GM23338 (cell line): ENCODE results near the gene CLIP1.
"Not testable (repeated sequence)": the region's sequence is repeated elsewhere in the genome, so short reads cannot be mapped to it uniquely, and the experiment has no call there.

Experiments used
- CREB1 ChIP-seq: fragments of 250-450 bp; sonication (Bioruptor Pico); IDR thresholded peaks from 2 replicates; pipeline ENCODE4 v1.5.0; 2020; ENCODE audit warnings: low read depth, mild to moderate bottlenecking, moderate library complexity
- CTCF ChIP-seq, 2 experiments: fragments of 200-600 bp in 1 of 2; sonication (generic) in 1 of 2; conservative IDR thresholded peaks; 2 replicates each; pipeline versions ENCODE4 v1.5.1 to v1.6.1; 2016 to 2017; ENCODE audit warnings: antibody characterized with exemption in 2 of 2, low read depth in 2 of 2, mild to moderate bottlenecking in 2 of 2, moderate library complexity in 1 of 2
- EZH2 ChIP-seq: fragments of 200-600 bp; sonication (generic); IDR thresholded peaks from one replicate; pipeline ENCODE4 v1.8.0; 2017; ENCODE audit warnings: antibody characterized with exemption, mild to moderate bottlenecking, low read depth; ENCODE audit not compliant: unreplicated experiment
- EZH2phosphoT487 ChIP-seq: fragments of 200-600 bp; sonication (generic); IDR thresholded peaks from one replicate; pipeline ENCODE4 v1.8.1; 2018; ENCODE audit warnings: antibody characterized with exemption; ENCODE audit not compliant: unreplicated experiment
- JUNB ChIP-seq: IDR thresholded peaks from one replicate; pipeline ENCODE4 v1.6.1; 2016; ENCODE audit warnings: antibody characterized with exemption; ENCODE audit not compliant: unreplicated experiment
- NANOG ChIP-seq: IDR thresholded peaks from 2 replicates; pipeline ENCODE4 v1.6.1; 2016; ENCODE audit warnings: antibody characterized with exemption, borderline replicate concordance
- POLR2AphosphoS5 ChIP-seq: IDR thresholded peaks from 2 replicates; pipeline ENCODE4 v1.6.1; 2016; ENCODE audit warnings: antibody characterized with exemption, low read depth
- REST ChIP-seq: IDR thresholded peaks from one replicate; pipeline ENCODE4 v1.6.1; 2018; ENCODE audit warnings: antibody characterized with exemption; ENCODE audit not compliant: unreplicated experiment
- ZNF114 ChIP-seq: fragments of 250-450 bp; sonication (Bioruptor Pico); IDR thresholded peaks from 2 replicates; pipeline ENCODE4 v1.5.0; 2020; ENCODE audit warnings: mild to moderate bottlenecking, moderate library complexity

DNA sequence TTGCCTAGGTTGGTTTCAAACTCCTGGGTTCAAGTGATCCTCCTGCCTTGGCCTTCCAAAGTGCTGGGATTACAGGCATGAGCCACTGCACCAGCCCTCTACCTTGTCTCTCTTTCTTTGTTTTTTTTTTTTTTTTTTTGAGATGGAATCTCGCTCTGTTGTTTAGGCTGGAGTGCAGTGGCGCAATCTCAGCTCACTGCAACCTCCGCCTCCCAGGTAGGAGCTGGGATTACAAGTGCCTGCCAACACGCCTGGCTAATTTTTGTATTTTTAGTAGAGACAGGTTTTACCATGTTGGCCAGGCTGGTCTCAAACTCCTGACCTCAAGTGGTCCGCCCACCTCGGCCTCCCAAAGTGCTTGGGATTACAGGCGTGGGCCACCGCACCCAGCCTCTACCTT lies 16.4 kb upstream of the CLIP1 start:
- not testable (repeated sequence) for TF ChIP-seq CTCF (conservative IDR thresholded peaks at IDR 0.05; ENCODE audit: low read depth in 2 of 2); JUNB; EZH2; REST; EZH2phosphoT487; POLR2AphosphoS5; CREB1 (CRISPR knock-in tag); ZNF114 (CRISPR knock-in tag); NANOG
